Astrocyte of the spinal cord (primary cell): ENCODE results near the gene PTPRN2.

ENCODE experiments used
- DNase-seq: peaks from one replicate; pipeline ENCODE4 v3.0.0; 2011; ENCODE audit warnings: low read depth, low spot score
- H3K4me3 ChIP-seq: 2 replicates; pipeline ENCODE4 v1.5.1; 2011; ENCODE audit warnings: low read depth, mild to moderate bottlenecking, low read length, moderate library complexity
- in situ Hi-C: cut with HindIII; loops from 2 replicates; pipeline ENCODE4 v1.10.0; 2017; ENCODE audit warnings: low sequenced_read_pairs
- TF ChIP-seq, protein P1 (sequence below): IDR thresholded peaks from 2 replicates; pipeline ENCODE4 v1.5.1; 2012; ENCODE audit warnings: low read depth, mild to moderate bottlenecking, low read length, inconsistent platforms

PTPRN2 gene

DNA sequence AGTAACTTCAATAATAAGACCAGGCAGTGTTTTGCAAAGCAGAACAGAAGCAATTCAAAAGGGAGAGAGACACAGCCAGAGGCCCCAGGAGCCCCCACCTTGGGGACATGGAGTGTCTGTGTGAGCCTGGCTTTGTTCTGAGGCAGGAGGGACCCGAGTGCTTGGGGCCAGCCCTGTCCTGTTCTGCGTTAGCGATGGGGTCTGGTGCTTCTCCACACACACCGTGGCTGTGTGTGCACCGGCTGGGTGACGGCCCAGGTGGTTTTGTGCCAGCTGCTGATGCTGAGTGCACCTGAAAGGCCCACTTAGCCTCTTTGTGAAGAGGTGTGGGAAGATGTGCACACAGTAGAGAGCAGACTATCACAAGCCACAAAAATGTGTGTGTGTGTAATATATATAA, 781.9 kb downstream of the PTPRN2 start:
- TF ChIP-seq, protein P1, sequence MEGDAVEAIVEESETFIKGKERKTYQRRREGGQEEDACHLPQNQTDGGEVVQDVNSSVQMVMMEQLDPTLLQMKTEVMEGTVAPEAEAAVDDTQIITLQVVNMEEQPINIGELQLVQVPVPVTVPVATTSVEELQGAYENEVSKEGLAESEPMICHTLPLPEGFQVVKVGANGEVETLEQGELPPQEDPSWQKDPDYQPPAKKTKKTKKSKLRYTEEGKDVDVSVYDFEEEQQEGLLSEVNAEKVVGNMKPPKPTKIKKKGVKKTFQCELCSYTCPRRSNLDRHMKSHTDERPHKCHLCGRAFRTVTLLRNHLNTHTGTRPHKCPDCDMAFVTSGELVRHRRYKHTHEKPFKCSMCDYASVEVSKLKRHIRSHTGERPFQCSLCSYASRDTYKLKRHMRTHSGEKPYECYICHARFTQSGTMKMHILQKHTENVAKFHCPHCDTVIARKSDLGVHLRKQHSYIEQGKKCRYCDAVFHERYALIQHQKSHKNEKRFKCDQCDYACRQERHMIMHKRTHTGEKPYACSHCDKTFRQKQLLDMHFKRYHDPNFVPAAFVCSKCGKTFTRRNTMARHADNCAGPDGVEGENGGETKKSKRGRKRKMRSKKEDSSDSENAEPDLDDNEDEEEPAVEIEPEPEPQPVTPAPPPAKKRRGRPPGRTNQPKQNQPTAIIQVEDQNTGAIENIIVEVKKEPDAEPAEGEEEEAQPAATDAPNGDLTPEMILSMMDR: no peak
- no peak overlapping the region for H3K4me3 ChIP-seq
- in situ Hi-C loops: no loop called here
- no peak for DNase-seq

DNA sequence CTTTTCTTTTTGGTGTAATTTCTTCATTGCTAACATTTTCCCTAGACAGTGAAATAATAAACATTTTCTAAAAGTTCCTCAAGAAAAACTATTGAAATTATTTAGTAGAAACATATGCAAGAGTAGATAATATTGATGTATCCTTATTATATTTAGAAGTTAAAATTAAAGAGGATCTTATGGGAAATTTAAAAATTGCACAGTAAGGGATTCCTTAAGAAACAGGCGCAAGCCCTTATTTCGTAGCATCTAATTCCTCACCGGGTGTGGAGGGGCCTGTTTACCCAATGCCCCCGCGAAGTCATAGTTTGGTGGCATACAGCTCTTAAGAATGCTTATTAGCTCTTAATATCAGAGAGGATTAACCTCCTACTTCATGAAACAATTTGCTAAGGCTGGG, 783.7 kb downstream of the PTPRN2 start:
- DNase-seq: no peak
- no peak overlapping the region for H3K4me3 ChIP-seq
- TF ChIP-seq, protein P1: no peak
- in situ Hi-C loops: no loop called here

DNA sequence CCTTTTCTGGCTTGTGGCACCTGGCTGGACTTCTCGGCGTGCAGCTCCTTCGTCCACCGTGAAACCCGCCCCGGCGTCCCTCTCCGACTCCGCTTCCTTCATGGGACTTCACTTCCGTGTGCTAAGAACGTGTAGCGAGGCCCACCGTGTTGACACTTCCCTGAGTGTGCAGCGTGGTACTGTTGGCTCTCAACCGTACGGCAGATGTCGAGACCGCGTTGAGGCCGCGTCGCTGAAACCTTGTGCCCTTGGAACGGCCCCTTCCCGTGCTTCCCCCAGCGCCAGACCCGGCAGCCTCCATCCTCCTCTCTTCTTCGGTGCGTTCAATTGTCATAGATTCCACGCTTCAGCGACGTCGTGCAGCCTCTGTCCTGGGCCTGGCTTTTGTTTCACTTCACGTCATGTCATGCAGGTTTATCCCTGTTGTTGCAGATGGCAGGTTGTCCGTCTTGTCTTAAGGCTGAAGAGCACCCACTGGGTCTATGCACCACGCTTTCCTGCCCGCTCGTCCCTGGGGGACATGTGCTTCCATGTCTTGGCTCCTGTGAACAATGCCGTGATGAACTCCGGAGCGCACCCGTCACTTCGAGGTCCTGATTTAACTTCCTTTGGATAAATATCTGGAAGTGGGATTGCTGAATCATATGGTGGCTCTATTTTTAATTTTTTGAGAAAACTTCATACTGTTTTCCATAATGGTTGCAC, 785.5 kb downstream of the PTPRN2 start:
- in situ Hi-C loops: no loop called here
- TF ChIP-seq, protein P1: no peak
- H3K4me3 ChIP-seq: no peak overlapping the region
- DNase-seq: no peak

DNA sequence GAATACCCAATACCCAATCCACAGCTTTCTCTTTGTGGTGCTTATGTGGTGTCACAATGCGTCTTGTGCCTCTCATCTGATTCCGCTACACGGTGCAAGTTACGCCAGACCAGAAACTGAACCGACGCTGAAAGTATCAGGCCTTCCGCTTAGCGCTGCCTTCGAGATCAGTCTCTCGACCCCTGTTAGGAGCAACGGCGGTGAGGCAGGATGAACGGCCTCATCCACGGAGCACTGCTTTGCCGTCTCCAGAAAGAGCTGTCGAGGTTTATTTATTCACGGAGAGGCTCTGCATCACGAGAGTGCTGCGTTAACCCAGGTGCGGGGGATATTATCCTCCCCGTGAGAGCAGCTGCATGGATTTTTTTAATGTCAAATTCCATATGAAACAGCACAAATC, 786.5 kb downstream of the PTPRN2 start:
- in situ Hi-C loops: no loop called here
- TF ChIP-seq, protein P1: no peak
- no peak for DNase-seq
- H3K4me3 ChIP-seq: no peak overlapping the region

DNA sequence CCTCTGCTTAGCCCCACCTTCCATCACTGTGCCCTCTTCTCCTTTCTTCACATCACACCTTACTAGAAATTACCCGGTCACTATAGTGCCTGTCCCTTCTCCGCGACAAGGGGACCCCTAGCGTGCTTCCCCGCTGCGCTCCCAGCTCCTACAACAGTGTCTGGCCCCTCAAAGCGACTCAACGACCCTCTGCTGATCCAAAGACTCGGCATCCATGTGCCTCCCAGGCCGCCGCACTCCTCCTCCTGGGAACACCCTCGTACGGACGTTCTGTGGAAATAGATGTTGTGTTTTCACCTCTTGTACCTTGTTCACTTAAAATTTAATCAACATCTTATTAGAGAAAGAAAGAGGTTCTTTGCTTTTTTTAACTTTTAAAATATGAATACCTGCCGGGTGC, 787.3 kb downstream of the PTPRN2 start:
- no peak overlapping the region for H3K4me3 ChIP-seq
- TF ChIP-seq, protein P1: no peak
- in situ Hi-C loops: no loop called here
- no peak for DNase-seq

DNA sequence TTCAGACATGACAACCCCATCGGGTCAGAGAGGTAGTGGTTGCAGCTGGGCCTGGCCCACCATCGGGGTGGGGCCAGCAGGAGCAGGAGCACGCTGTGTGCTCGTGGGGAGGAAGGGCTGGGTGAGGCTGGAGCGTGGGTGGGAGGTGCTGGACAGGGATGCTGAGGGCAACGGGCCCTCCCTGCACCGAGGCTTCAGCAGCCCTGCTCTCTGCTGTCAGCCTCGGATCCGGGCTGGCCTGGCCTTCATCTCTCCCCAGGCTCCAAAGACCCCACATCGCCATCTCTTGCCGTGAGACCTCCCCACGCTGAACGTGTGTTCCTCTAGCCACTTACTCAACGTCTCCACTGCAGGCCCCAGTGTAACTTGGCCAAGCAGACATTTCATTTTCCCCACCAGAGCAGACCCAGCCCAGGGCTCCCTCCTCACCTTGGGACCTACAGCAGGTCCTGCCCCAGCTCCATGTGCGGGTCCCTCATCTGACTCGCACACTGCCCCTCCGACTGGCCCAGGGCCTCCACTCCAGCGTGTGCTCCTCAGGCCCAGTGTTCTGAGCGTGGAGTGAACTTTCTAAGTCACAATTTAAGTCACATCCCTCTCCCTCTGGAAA, 788.4 kb downstream of the PTPRN2 start:
- TF ChIP-seq, protein P1: no peak
- no peak for DNase-seq
- no peak overlapping the region for H3K4me3 ChIP-seq
- in situ Hi-C loops: no loop called here
